SK-MEL-5 (cell line): Measurements from ENCODE around the gene LIN52. TPM values are rescaled to one million over a fixed set of nuclear protein-coding genes. Genes with fewer than 3 reads are reported as not detected.

ENCODE experiments used
- DNase-seq: peaks from one replicate; pipeline ENCODE4 v3.0.0-alpha.2; 2016; ENCODE audit warnings: low read depth, low spot score
- in situ Hi-C: cut with HindIII; loops from 2 replicates; pipeline ENCODE4 v1.10.0; 2016; ENCODE audit warnings: low sequenced_read_pairs, high pct_unique_total_duplicates, low pct_unique_long_range_greater_than_20kb
- total RNA-seq: library from RNA; depleted of rRNA; stranded (reverse); fragments of >200 nt; shearing (Covaris generic); gene quantifications from 2 replicates; pipeline ENCODE4 v1.2.3, GENCODE V29; 2014

Gene LIN52
- total RNA-seq, 1 experiment from 2014 or later = 11.8 TPM

DNA sequence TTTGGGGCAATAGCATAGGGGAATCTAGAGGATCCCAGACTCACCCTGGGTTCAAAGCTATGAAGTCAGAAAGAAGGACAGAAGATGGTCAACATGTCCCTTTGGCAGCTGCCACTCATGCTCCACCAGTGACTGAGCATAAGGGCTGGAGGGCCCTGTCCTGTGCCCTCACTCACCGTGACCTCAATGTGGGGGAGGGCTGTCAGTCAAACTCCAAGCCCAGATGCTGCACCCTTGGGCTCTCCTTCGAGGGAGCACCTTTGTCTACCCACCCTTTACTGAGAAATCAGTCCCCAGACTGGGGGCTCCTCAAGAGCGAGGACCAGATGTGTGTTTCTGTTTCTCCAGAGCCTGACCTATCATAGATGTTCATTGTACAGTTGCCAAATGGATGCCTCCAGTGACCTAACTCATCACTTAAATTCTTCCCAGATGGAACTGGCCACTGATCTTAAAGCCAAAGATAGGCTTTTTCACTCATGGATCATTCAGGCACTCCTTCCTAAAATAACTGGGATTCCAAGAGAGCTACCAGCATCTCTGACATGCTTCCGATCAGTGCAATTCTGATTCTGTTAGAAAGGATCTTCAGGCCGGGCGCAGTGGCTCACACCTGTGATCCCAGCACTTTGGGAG lies 127.3 kb downstream of the LIN52 start:
- in situ Hi-C loops = no loop called here
- no peak for DNase-seq

GRCh38 chr14:74213907-74214803 lies 129.4 kb downstream of the LIN52 start:
- in situ Hi-C loops = no loop called here
- DNase-seq = no peak

- in situ Hi-C loops = no loop called here
- no peak for DNase-seq
Measured at GRCh38 chr14:74216671-74217070, 131.9 kb downstream of the LIN52 start.

DNA sequence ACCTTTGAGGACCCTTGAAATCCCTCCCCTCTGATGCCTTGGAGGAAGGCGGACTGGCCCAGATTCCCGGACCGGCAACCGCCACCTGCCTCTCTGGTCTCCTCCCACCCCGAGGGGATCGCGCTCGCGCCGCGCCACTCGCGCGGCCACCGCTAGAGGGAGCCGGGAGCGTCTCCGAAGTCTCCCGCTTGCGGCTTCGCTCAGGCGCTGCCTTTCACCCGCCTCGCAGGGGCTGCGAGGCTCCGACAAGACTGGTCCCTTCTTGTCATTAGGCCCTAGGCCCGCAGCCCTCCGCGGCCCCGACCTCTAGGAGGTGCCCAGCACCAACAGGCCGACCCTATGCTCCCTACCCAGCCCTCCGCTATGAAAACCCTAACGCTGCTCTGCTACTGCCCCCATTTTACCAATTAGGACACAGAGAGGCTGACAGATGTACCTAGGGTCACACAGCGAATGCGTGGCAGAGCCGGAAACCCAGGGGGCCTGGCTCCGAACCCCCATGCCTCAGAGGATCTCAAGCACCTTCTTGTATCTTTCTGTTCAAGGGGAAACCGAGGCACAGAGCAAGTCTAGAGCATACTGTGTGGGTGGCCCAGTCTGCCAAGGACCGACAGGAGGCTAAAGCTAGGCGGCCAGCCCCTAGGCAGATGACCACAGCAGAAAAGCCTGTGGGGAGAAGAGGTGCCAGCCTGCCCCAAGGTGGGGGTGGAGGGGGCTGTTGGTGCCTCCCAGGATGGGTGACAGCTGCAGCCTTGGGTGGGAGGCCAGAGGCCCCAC lies 133.1 kb downstream of the LIN52 start:
- in situ Hi-C loops = no loop called here
- DNase-seq = peak; percentile 69

DNA sequence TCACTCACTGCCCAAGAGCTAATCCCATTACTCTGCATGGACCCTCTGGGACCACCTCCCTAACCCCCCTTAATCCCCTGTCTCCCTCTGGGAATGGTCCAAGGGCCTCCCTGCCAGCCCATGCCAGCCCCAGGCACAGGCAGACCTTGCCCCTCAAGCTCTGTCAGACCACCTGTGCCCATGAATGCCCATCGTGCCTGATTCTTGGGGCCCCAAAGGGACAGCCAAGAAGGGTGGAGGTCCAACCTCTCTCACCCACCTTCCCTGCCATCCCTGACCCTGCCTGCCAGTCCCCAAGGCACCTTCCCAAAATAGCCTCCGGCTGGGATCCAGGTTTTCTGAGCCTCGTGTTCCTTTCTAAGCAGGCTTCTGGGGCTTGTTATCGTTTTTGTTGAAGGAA lies 133.7 kb downstream of the LIN52 start:
- in situ Hi-C loops = no loop called here
- no peak for DNase-seq

DNA sequence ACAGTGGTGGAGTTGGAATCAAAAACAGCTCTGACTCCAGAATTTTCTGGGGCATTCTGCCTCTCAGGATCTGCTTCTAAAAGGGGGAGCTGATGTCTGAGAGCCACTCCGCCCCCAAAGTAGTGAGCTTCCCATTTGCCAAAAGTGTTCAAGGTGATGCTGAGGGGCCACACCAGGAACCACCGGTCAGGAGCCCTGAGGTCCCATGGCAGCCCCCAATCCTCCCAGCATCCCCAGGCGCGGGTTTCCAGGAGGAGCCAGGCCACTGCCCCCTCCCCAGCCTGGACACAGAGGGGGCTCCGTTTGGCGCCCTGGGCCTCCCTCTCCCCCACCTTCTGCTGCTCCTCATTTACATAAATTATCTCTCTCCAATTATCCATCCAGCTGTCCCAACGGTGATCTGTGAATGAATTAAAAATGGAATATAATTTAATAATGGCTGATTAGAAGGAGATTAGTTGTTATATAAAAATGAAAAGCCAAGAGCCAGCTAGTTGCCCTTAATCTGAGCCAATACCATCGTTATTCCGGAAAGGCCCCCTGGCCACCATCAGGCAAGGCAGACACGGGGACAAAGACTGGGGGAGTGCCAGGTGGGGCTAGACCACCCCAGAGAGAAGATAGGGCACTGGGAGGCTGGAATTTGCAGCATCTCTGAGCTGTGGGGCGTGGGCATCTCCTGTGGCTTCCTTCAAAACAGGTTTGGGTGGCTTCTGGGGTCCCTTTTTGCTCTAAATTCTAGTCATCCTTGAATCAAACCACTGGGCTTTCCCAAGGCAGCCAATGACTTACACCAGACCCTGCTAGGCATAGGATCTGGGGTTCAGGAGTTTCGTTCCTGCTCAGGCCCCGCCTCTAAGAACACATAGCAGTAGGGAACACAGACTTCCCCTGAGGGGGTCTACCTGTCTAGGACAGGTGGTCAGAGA lies 134.8 kb downstream of the LIN52 start:
- in situ Hi-C loops = no loop called here
- no peak for DNase-seq

GRCh38 chr14:74220991-74221390 lies 136.2 kb downstream of the LIN52 start:
- DNase-seq = no peak
- in situ Hi-C loops = no loop called here

- DNase-seq = no peak
- in situ Hi-C loops = no loop called here
Measured at GRCh38 chr14:74221741-74222140, 137.0 kb downstream of the LIN52 start.

GRCh38 chr14:74223016-74223415 lies 138.3 kb downstream of the LIN52 start:
- in situ Hi-C loops = no loop called here
- no peak for DNase-seq

DNA sequence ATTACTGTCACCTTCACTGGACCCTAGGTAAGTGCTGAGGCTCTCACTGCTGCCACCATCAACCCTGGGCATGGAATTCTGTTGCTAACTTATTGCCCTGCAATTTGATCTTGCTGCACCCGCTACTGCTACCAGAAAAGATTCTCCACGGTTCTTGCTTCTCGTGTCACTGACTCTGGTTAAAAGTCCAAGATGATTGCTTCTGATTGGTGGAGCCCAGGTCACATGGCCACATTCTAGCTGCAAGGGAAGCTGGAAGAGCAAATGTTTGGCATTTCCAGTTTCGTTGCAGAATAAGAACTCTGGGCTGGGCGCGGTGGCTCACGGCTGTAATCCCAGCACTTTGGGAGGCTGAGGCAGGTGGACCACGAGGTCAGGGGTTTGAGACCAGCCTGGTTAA lies 147.0 kb downstream of the LIN52 start:
- no peak for DNase-seq
- in situ Hi-C loops = no loop called here

DNA sequence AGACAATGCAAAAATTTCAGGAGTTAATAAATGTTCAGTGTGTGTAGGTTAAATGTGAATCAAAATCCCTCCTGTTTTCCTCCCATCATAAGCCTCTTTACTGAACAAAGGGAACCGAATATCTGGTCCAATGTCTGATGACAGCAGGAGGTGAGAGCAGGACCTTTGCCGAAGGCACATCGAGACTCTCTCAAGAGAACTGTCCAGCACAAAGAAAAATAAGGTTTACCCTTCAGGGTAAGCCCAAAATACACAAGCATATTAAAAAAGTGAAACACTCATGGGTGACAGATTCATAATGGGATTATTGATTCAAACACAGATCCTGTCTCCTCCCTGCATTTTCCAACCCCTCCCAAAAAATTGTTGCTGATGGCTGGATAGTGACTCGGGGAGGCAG lies 150.3 kb downstream of the LIN52 start:
- DNase-seq = no peak
- in situ Hi-C loops = no loop called here

DNA sequence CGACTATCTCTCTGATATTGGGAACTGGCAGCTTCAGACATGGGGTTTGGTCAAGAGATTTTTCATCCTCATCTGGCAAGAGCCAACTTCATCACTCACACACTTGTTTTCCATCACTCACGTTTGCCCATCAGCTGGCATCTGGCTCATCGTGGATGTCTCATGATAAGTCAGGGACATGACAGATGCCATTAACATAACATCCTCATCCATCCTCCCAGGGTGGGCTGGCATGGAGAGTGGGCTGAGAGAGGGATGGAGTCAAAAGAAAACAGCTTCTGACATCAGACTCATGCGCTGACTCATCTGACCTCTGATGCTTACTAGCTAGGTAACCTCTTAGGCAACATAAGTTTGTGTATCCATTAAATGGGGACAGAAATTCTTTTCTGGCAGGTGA lies 152.7 kb downstream of the LIN52 start:
- no peak for DNase-seq
- in situ Hi-C loops = no loop called here

DNA sequence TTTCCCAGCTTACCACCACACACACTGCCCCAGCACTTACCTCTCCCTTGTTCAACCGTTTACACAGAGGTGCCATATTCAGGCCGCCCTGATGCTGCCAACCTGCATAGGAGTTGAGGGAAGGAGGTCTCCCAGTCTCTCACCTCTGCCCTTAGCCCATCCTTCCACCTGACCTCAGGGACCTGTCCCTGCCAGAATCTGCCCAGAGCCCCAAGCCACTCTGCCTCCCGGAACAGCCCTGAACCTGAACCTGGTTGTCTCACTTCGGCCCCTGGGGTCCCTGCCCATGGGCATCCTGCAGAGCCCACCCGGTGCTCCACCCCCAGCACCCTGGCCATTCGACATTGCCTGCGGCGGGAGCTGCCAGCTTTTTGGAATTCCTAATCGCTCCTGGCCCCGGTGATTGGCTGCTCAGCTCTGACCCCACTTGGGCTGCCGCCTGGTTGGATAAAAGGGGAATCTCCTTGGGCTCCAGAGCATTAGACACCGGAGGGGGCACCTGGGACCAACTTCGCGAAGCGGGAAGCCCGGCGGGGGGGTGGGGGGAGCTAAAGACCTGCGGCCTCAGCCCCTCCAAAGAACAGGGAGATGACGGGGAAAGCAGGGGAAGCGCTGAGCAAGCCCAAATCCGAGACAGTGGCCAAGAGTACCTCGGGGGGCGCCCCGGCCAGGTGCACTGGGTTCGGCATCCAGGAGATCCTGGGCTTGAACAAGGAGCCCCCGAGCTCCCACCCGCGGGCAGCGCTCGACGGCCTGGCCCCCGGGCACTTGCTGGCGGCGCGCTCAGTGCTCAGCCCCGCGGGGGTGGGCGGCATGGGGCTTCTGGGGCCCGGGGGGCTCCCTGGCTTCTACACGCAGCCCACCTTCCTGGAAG lies 154.5 kb downstream of the LIN52 start, which contains the start of gene VSX2:
VSX2 (plus strand) TSS at position 476 of the 874 bp plus-strand sequence; CDS start at position 589, 113 bp downstream.
- DNase-seq = no peak
- in situ Hi-C loops = no loop called here

GRCh38 chr14:74239848-74240793 lies 155.4 kb downstream of the LIN52 start:
- DNase-seq = no peak
- in situ Hi-C loops = no loop called here

- DNase-seq = no peak
- in situ Hi-C loops = no loop called here
Measured at GRCh38 chr14:74240794-74241651, 156.3 kb downstream of the LIN52 start.
